GM21737 (cell line): ENCODE results near the gene BDP1.
"Not testable (repeated sequence)": the region's sequence is repeated elsewhere in the genome, so short reads cannot be mapped to it uniquely, and the experiment has no call there.

Experiments
- ATAC-seq: cut with Tn5 transposase; IDR thresholded peaks from one replicate; pipeline ENCODE4 v1.9.1; 2021; ENCODE audit warnings: mild to moderate bottlenecking, moderate library complexity; ENCODE audit not compliant: unreplicated experiment

BDP1 gene

GRCh38 chr5:71455427-71456361 lies at the start of gene BDP1:
Gene BDP1 (plus strand): TSS chr5:71455651. CDS start chr5:71455878, 227 bp downstream.
- ATAC-seq, result peak; percentile 89

- ATAC-seq, result not testable (repeated sequence)
Measured at GRCh38 chr5:71410088-71410487, 45.4 kb upstream of the BDP1 start.

DNA sequence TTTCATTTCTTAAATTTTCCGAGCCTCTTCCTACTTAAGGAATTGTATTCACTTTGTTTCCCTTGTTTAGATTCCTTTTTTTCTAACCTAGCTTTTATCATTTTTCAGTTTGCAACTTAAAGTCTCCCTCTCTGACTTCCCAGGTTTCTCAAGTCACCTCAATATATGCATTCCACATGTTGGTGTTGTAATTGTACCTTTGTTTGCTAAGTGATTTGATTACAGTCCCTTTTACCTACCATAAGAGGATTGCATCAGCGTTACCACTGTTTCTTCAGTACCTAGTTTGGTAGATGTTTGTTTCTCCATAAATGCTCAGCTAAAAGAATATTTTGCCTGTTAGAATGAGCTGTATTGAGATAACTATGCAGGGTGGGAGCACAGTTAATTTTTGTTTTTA lies 39.8 kb upstream of the BDP1 start:
- not testable (repeated sequence) for ATAC-seq

DNA sequence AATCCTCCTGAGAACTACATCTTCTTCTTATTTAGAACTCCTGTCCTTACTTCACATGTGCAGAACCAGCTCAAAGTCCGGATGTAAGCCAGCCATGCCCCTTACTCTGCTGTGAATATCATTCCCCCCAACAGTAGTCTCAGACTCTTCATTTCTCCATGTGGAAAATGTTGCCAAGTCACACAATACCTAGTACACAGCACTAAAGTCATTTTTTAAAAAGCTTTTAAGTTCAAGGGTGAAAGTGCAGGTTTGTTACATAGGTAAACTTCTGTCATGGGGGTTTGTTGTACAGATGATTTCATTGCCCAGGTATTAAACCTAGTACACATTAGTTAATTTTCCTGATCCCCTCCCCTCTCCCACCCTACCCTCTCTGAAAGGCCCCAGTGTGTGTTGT lies 37.4 kb upstream of the BDP1 start:
- ATAC-seq, result not testable (repeated sequence)

DNA sequence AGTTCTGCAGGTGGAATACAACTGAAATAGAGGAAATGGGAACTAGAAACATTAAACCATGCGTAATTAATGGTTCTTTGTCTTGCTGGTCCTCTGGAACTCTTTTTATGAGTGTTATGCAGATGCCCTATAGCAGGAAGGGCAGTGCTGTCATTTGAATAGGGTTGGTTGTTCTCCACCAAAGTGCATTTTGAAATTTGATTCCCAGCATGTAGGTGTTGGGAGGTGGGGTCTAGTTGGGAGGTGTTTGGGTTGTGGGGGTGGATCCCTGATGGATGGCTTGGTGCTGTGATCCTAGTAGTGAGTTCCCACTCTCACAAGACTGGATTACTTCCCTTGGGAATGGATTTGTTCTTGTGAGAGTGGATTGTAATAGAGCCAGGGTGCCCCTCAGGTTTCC lies 34.2 kb upstream of the BDP1 start:
- not testable (repeated sequence) for ATAC-seq

- ATAC-seq, result not testable (repeated sequence)
Measured at GRCh38 chr5:71423896-71424295, 31.6 kb upstream of the BDP1 start.

DNA sequence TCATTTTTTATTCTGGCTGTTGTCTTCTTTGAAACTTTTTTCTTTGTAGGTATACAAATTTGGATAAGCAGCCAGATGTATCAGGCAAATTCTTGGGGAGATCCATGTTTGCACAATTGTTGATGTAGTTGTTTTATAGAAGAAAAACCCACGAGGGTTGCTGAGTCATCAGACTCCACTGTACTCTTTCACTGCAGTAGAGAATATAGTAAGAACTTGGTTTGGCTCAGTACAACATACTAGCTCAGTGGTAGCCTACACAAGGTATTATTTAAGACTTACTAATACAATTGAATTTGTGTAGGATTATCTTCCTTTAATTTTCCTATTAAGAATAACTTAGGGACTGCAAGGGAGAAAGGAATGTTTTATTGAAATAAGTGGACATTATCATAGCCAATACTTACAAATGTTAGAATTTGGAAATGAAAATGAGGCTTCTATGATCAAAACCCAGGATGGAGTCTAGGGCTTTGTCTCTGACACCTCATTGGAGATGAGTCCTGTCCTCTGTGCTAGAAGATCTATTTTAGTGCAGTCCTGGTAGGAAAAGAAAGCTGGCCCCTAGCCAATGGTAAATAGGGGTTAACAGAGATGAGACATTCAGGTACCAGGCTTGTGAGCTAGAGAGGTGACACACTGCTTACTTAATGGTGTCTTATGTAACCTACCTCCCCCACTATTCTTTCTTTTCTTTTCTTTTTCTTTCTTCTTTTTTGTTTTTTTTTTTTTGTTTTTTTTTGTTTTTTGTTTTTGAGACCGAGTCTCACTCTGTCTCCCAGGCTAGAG lies 28.6 kb upstream of the BDP1 start:
- not testable (repeated sequence) for ATAC-seq

DNA sequence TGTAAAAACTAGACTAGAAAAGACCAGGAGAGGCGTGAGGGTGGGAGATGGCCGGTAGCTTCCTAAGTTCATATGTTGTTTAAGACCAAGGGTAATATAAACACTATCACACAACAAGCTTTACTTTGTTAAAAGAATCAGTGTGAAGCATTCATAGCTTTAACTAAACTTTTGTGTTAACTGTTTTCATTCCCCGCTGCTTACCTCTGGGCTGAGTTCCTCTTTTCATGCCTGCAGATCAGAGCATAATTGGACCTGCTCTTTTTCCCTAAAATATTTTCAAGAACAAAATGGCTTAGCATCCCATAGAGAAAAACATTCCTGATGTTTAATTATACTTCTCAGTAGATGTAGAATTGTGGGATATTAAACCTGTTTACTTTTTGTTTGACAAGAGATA lies 23.0 kb upstream of the BDP1 start:
- ATAC-seq, result not testable (repeated sequence)

DNA sequence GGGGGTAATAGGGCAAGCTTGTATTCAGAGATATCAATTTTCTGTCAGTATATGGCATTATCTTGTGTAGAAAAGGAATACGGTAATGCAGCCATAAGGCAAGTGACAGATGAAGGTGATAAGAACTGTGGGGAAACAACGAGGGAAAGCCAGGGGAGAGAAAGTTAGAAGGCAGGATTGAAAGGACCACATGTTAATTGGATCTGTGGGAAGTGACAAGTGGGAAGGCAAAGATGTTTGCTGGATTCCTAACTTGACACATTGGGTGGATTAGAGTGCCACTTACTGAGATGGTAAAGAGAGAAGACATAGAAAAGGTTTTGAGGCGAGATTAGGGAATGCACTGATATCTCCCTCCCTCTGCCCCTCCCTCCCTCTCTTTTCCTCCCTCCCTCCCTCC lies 20.6 kb upstream of the BDP1 start:
- ATAC-seq, result not testable (repeated sequence)

DNA sequence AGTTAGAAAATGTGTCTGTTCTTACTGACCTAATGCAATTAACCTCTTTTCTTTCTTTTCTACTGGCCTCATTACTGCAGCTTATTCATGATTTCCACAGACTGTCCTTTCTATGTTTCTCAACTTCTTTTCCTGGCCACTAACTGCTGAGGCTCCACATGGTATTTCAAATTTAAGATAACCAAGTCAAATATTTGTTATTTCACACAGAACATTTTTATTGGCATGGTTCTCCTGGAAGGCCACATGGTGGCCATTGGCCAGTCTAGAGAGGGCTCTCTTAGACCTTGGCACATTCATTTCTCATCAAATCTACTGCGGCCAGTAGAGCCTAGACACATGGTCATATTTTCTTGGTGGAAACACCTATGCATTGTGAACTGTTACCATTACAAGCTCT lies 13.9 kb upstream of the BDP1 start:
- ATAC-seq, result not testable (repeated sequence)

GRCh38 chr5:71443891-71444290 lies 11.6 kb upstream of the BDP1 start:
- not testable (repeated sequence) for ATAC-seq

- ATAC-seq, result not testable (repeated sequence)
Measured at GRCh38 chr5:71445015-71445414, 10.4 kb upstream of the BDP1 start.

GRCh38 chr5:71445523-71446152 lies 9.8 kb upstream of the BDP1 start:
- ATAC-seq, result not testable (repeated sequence)

- ATAC-seq, result not testable (repeated sequence)
Measured at GRCh38 chr5:71446540-71447216, 8.8 kb upstream of the BDP1 start.

DNA sequence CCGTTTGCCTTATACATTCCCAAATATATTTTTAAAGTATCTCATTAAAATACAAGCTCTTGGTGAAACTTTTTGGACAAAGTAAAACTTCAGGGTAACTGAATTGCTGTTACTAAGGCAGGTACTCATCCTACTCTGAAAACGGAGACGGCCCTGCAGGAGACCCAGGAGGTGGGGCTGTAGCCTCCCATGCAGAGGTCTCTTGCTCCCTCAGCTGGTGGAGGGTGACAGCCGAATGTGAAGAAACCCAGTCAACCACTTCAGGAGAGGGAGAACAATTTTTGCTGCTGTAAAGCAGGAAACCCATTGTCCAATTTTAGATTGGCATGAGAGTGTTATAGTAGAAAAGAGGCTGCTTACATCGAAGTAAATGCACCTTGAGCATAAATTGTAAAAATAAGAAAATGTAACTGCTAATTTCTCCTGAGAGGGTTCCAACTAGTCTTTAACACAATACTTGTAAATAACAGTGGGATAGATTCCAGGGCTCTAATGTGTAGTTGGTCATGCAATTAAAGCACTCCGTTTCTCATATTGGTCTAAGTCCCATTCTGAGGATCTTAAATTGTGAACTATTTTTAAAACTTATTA lies 8.1 kb upstream of the BDP1 start:
- peak; percentile 97 for ATAC-seq

- no peak for ATAC-seq
Measured at GRCh38 chr5:71452876-71453275, 2.6 kb upstream of the BDP1 start.

DNA sequence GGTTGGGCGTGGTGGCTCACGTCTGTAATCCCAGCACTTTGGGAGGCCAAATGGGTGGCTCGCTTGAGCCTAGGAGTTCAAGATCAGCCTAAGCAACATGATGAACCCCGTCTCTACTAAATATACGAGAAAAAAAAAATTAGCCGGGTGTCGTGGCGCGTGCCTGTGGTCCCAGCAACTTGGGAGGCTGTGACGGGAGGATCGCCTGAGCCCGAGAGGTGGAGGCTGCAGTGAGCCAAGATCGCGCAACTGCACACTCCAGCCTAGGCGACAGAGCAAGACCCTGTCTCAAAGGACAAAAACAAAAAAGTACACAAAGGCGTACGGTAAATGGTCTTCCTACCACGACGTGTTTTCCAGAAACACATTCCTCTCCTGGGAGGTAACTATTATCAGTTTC lies 538 bp upstream of the BDP1 start:
- no peak for ATAC-seq

GRCh38 chr5:71456362-71456743 lies 902 bp downstream of the BDP1 start:
- ATAC-seq, result no peak

DNA sequence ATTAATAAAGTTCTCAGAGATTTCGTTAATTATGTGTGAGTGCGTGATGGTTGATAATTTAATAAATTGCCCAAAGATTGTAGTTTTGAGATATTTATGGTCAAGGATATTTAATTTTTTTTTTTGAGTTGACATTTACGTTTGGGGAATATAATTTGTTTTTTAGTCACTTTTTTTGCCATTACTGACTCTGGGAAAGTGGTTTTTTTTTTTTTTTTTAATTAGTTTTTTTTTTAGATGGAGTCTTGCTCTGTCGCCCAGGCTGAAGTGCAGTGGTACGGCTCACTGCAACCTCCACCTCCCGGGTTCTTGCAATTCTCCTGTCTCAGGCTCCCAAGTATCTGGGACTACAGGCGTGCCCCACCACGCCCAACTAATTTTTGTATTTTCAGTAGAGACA lies 1.7 kb downstream of the BDP1 start:
- no peak for ATAC-seq

DNA sequence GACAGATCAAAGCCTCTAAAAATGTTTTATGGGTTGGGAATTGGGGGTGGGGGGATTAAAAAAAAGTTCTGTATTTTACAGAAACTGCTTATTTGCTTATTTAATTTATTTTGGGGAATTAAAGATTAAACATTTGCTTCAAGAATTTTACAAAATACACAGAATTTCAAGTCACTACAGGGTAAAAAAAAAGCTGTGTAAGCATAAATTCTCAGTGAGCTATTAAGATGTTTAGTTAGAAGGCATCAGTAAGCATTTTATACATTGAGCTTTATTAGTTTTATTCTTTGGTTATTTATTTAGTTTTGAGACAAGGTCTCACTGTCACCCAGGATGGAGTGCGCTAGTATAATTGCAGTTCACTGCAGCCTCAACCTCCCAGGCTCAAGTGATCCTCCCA lies 5.2 kb downstream of the BDP1 start:
- ATAC-seq, result no peak
